GM19328 (cell line): ENCODE results near the gene FIBCD1.

Experiments used
- ATAC-seq: cut with Tn5 transposase; IDR thresholded peaks from one replicate; pipeline ENCODE4 v1.9.1; 2021; ENCODE audit warnings: mild to moderate bottlenecking, moderate library complexity; ENCODE audit not compliant: unreplicated experiment

FIBCD1 gene

GRCh38 chr9:130862747-130863146, 76.3 kb downstream of the FIBCD1 start:
- ATAC-seq, result no peak

DNA sequence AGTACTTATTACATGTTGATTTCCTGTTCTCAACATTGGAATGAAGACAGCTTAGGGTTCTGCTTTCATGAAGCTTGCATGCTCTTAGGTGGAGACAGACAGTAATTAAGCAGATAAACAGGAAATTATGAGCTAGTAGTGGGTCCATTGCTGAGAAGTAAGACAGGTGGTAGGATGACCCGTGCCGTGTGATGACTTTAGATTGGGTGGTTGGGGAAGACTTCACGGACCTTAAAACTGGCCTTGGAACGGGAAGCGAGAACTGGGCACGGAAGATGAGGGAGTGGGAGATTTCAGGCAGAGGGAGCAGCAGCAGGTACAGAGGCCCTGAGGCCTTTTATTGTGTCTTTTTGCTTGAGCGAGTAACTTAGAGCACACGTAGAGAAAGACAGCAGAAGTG, 76.8 kb downstream of the FIBCD1 start:
- ATAC-seq, result no peak

GRCh38 chr9:130861372-130862180, 77.5 kb downstream of the FIBCD1 start:
- no peak for ATAC-seq

DNA sequence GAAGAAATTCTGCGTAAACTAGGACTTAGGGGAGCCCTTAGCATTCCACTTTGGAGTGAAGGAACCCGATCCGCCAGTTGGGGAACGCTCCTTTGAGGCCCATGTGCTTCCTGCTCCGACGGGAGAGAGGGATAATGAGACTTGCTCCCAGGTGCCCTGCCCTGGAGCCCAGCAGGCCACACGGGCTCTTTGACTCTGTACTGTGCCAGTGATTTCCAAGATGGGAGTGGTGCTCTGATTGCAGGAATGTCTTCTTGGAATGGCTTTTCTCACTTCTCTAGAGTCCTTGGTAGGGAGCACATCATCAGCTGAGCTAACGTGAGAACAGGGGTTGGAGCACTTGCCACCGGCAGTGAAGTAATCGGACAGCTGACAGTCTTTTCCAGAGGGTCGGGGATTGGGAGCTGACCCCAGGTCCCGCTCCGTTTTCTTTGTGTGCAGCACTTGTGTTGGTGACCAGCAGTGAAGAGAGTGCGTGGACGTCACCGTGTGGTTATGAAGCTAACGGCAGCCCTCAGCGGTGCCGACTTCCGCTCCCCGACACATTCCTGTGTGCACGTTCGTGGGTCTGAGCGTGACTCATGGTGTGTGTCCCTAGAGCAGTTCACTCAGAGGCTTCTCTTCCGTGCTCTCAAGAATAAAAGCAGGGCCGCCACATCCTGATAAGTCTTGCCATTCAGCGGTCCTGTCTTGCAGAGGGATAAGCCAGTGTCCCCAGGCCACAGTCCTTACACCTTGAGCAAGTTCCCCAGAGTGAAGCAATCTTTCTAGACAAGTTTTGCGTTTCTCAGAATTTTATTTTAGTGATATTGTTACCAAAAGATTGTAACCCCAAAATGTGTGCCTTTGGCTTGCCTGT, 78.4 kb downstream of the FIBCD1 start:
- ATAC-seq, result no peak

DNA sequence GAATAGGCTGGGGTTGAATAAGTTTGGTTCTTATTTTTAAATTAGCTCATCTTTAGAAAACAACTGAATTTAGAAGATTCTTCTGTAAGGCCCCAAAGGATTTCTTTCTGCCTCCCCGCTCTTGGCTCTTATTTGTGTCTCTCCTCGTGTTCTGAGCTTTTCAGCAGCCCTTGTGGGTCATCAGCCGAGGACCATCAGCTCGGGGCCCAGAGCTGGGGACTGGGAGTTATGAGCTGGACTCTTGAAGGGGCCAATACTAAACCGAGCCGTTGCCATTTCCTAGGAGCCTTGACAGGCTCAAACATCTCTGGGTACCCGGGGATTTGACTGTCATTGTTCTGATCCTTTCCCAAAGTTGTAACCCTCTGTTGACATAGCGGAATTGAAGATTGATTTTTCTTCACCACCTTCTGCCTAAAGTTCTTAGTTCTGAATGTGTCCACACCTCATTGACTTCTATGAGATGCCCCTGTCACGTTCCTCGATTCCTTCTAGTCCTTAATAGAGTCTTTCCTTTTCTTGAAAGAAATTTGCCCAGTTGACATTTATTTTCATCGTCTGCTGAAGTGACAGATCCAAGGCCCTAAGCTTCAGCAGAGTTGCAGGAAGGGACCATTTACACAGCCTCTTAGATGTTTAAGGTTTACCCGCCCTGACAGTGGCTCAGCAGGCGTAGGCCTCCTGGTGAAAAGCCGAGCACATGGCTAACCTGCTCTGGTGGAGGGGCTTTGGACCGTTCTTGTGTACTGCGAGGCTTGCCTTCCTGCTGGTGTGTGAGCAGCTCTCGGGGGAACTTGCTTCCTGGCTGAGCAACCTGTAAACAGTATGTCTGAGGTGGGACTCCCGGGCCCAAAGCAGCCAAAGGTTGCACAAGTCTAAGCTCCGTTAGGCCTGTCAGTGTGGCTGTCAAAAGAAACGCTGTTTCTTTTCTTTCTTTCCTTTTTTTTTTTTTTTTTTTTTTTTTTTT, 80.0 kb downstream of the FIBCD1 start:
- no peak for ATAC-seq

DNA sequence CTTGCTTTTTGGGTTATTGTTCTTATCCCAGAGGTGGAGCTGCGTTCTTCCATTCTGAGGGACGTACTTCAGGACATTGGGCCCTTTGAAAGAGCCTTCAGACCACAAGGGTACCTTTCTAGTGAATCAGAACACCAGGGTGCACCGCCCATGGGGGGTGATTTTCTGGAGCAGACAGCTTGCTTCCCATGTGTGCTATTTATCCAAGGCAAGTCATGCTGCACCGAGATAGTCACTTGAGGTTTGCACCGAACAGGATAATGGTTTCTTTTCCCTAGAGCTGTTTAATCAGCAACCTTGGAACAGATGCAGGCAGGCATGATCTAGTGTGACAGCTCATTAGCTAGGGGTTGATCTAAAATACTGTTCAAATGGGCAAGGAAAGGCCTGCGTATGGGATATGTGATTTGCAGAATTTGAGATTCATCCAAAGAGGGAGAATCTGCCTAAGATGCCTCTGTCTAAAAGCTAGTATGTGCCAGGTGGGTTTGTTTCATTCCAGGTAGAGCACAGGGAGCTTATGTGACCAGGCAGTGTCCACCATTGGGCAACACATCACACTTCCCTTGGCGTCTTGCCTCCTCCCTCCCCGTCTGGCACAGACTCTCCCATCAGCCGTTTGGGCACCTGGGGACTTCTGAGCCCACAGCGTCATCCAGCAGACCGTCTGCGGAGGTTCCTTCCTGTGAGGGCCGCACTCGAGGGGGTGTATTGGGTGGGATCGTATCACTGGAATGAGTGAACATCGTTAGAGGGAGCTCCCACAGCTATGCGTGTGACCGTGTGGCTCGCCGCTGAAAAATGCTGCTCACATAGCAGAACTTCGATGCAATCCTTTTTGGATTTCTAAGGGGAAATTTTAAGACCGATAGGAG, 80.9 kb downstream of the FIBCD1 start:
- ATAC-seq, result no peak

DNA sequence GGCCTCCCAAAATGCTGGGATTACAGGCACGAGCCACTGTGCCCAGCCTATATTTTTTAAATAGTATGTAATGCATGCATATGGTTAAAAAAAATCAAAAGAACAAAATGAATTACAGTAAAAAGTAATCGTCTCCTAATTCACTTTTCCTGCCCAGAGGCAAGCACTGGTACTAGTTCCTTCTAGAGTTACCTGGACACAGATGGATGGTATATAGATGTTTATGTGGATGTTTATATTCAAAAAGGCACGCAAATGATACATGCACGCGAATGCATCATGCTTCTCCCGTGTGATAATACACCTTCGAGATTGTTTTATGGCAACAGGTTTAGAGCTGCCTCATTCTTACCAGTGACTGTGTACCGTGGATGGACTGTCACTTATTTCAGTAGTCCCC, 82.6 kb downstream of the FIBCD1 start:
- no peak for ATAC-seq

DNA sequence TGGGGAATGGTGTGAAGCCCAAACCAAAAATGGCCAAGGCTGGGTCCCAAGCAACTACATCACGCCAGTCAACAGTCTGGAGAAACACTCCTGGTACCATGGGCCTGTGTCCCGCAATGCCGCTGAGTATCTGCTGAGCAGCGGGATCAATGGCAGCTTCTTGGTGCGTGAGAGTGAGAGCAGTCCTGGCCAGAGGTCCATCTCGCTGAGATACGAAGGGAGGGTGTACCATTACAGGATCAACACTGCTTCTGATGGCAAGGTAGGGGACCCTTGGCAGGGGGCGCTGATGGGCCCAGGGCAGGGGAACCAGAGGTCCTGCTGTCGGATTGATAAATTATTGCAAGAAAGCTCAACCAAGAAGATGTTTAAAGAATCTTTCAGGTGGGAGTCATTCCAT, 84.2 kb downstream of the FIBCD1 start:
- no peak for ATAC-seq

DNA sequence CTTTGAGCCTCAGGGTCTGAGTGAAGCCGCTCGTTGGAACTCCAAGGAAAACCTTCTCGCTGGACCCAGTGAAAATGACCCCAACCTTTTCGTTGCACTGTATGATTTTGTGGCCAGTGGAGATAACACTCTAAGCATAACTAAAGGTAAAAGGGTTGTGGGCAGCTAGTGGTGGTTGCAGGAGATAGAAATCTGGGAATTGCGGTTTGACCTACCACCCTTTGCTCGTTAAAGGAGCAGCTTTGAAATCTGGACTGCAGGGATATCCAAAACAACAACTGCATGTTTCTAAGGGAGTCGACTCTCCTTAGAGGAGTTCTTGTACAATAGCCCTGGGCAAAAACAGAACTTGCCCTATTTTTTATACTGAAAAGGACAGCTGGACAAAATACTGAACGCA, 85.0 kb downstream of the FIBCD1 start:
- no peak for ATAC-seq

DNA sequence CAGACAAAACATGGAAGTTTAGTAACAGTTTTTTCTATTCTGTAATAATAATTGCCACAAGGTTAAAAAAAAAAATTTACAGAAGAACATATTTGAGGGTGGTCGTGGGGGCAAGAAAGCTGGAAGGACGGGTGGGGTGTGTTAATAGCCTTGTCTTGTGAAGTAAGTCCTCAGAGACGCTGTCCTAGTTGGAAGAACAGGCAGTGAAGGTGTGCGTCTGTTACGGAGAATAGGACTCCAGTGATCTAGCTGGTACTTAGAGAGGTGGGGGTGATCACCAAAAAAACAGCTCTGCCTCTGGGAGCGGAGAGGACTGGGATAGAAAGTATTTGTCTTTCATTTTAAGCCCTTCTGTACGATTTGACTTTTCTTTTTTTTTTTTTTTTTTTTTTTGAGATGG, 86.2 kb downstream of the FIBCD1 start:
- no peak for ATAC-seq
